Activated CD4-positive, alpha-beta T cell treated with anti-CD3 and anti-CD28 coated beads, Interleukin-2, amount 50 U/mL, for 24 hours (primary cell): ENCODE results near the gene DOCK10.

Source experiments
- DNase-seq, 2 donors: peaks; one replicate each; pipeline ENCODE4 v3.0.0-alpha.2; 2020; ENCODE audit warnings: low read depth in 1 of 2, low spot score in 1 of 2

Gene DOCK10

GRCh38 chr2:224982910-224983711 is 59.2 kb downstream of the DOCK10 start:
- no peak for DNase-seq

DNA sequence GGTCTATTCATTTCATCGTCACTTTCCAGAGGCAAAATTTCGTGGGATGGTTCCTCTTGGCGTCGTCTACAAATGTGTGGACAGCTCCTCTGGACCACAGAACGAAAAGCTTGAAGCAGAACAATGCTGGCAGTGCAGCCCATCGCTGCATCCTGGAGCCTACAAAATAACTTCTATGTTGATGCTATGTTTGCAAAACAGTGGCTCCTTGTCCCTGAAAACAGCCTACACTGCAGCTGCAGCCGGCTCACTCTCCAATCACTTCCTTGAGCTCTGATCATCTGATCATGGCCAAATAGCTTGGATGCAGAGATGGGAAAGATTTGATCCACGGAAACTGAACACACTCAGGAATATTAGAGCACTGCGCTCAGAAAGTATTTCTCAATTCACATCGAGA is 60.0 kb downstream of the DOCK10 start:
- no peak for DNase-seq

- no peak for DNase-seq
Measured at GRCh38 chr2:224976629-224977525, 65.4 kb downstream of the DOCK10 start.

- no peak for DNase-seq
Measured at GRCh38 chr2:224975761-224976160, 66.5 kb downstream of the DOCK10 start.

GRCh38 chr2:224973112-224974016 is 68.9 kb downstream of the DOCK10 start:
- DNase-seq: no peak

DNA sequence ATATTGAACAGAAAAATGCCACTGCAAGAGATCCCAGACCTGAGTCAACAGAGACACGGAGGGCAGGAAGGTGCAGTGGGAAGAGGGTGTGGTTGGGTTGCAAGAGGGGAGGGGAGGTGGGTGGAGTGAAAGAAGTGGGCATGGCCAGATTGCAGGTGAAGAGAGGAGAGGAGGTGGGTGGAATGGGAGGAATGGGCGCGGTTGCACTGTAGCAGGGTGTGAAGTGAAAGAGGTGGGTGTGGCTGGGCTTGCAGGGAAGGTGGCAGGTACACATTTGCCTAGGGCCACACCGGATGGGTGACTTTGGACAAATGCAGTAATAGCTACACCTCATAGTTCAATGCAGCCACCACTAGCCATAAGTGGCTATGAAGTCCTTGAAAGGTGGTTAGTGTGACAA is 71.1 kb downstream of the DOCK10 start:
- DNase-seq: no peak

DNA sequence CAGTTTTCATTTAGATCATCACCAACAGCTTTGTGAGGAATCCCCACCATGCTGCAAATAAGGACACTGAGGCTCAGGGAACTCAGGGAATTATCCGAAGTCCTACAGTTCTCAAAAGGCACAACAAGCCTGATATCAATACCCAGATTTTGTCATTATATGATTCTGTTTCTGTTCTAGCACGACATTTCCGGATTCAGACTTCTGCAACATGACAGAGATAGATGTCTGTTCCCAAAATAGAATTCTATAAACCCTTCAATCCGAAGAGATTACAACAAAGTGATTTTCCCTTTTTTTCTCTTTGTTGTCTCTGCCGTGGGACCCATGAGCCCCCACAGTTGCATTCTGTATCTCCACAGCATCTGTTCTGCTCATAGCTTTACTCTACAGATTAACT is 72.0 kb downstream of the DOCK10 start:
- no peak for DNase-seq

GRCh38 chr2:224969633-224970260 is 72.5 kb downstream of the DOCK10 start:
- DNase-seq: no peak

DNA sequence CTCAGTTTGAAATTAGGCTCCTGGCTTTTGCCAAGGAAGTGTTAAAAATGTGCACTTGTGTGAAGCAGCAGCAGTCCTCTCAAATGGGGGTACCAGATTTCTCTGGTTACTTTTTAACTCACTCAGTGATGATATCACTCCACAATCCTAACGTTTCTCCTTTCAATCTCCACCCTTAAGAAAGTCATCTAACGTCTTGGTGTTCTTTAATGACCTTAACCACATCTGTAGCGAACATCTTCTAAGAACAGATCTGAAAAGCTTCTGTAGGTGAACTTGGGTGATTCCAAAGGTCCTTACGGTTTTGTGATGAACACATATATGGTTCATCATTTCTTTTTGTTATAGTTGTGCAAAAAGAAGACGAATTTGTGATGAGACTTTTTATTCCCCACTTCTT is 73.2 kb downstream of the DOCK10 start:
- DNase-seq: no peak

DNA sequence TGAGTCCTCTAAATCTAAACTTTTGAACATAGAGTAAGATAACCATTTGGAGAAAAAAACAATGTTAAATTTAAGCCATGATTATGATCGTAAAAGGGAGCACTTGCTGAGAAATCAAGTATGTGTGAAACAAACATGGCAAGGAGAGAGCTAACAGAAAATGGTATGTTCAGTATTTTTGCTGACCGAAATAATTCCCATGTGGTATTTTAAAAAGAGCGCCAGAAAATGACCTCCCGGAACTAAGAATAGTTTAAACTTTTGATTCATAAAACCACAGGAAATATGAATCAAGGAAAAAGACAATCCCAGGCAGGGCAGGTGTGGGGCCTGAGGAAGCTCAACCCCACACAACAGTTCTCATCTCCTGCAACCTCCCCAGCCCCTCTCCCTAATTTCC is 74.2 kb downstream of the DOCK10 start:
- no peak for DNase-seq

GRCh38 chr2:224966613-224967012 is 75.7 kb downstream of the DOCK10 start:
- DNase-seq: no peak

DNA sequence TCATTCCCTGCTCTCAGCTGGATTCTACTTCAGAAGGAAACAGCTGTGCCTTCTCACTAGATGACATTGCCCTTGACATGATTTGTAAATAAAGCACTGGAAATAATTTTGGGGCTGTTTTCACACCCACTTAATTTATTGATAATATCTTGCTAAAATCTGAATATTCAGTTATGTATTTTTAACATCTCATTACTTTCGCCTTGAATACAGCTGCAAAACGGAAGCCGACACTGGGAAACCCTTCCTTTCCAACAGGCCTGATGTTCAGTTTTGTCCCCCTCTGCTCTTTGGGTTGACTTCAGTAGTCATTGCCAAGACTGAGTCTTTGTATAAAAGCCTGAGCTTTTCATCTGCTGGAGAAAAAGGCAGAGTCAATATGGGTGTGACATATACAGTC is 82.7 kb downstream of the DOCK10 start:
- no peak for DNase-seq

DNA sequence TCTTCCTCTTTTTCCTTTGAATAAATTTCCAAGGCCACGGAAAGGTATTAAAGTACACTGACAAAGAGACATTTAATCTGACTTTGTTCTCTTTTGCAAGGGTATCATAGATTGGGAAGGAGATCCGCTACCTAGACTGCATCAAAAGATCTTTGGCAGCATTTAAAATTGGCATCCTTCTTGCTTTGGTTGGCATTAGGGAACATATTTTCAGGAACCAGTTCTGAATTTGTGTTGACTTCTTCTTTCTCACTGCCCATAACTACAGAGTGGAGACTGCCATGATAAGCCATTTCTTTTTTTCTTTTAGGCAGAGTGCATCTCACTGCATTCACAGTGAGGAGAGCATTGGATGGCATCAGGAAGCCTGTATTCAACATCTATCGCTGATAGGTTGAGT is 83.4 kb downstream of the DOCK10 start:
- no peak for DNase-seq

GRCh38 chr2:224958462-224958857 is 83.8 kb downstream of the DOCK10 start:
- DNase-seq: no peak

DNA sequence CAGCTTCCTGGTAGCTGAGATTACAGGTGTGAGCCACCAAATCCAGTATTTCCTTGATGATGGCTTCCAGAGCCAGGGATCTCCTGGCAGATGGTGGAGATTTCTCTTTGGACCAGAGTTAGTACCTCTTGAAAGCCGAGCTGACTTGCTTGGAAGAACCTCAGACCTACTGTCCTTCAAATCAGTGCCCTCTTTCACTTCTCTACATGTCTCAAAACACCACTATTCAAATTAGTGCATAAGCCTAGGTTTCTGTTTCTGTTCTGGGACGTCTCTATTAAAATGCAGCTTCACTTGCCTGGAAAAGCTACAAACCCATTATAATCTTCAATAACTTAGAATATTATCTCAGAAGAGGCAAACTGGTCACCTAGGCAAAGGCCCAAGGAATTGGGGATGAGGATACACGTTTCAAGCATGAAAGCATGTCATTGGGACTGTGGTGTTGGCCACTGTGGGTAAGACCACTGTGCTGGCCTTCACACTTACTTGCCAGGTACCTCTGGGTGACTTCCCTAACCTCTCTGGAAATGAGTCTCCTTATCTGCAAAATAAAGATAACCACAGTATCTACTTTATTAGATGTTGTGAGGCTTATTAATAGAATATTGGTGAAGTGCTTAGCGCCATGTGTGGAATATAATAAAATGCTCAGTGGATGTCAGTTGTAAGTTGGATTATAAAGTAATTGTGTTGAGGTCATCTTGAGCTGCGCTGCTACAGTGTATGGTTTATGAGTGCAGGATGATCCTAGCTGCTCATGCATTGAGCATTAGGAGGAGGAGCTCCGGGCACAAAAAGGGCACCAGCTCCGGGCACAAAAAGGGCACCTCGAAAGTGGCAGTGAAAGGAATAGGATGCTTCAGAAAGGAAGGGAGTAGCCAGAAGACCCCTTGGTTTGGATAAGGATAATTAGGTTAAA is 84.5 kb downstream of the DOCK10 start:
- DNase-seq: no peak

DNA sequence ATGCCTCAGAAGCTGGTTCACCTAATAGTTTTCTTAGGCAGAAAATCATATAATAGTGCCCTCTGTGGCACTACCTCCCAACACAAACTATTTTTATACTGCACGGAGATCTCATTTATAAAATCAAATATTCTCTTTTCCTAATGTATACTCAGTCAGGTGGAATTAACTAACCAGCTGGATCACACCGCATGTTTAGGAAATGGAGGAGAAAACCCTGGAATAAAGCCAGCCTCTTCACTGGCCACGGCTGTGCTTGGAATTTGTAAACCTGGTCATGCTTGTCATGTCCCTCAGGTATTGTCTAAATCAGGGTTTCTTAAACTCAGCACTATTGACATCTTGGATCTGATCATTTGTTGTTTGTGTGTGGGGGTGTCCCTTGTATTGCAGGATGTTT is 85.6 kb downstream of the DOCK10 start:
- DNase-seq: no peak

DNA sequence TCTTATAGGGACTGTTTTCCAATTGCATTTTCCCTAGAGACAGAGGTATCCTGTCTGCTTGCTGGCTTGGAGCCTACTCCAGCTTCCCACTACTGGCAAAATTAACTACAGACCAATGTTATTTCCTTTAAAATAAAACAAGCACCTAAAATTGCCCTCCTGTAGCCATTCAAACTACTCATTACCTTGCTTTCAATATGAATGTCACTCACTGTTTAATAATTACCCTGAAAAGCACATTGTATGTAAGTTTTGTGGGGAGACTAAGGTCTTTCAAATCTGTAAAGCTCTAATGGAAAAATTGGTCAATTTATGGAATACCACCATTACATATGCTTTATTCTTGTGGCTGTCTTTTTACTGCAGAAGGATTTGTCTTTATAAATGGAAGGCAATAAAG is 87.3 kb downstream of the DOCK10 start:
- no peak for DNase-seq

- DNase-seq: no peak
Measured at GRCh38 chr2:224952936-224953657, 89.2 kb downstream of the DOCK10 start.
